NCI-H2171 treated with DMSO at 0.1 percent for 48 hours (cell line): ENCODE measurements around the gene RAP2B.

Experiments used
- DNase-seq: peaks from one replicate; lab custom pipeline; 2025; lab: John Stamatoyannopoulos, UW

The RAP2B gene

DNA sequence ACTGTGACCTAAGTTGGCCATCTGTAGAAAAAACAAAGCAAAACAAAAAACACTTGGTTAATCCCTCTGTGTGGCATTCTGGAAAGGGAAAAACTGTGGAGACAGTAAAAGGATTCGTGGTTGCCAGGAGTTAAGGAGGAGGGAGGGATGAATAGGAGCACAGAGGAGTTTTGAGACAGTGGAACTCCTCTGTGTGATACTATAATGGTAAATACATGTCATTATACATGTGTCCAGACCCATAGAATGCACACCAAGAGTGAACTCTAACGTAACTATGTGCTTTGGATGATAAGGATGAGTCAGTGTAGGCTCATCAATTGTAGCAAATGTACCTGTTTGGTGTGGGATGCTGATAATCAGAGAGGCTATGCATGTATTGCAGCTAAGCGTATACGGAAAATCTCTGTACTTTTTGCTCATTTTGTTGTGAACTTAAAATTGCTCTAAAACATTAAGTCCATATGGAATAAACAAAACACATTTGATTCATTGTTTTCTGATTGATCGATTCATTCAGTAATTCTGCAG is 33.4 kb downstream of the RAP2B start:
- no peak for DNase-seq

DNA sequence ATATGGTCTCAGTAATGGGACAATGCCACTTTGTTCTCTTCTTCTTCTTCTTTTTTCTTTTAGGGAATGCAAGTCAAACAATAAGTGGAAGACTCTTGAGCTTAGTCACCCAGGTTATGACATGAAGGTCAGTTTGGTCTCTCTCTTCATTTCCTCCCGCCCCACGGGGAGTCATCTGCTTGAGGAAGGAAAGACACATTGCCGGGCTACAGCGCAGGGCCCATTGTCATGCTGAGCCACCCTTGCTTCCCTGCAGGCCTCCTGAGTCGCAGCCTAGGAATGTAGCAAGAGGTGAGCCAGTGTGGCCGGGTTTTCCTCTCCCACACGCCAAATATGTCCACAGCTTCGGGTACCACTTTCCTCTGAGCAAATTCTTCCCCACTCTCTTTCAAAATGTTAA is 47.6 kb downstream of the RAP2B start:
- no peak for DNase-seq

DNA sequence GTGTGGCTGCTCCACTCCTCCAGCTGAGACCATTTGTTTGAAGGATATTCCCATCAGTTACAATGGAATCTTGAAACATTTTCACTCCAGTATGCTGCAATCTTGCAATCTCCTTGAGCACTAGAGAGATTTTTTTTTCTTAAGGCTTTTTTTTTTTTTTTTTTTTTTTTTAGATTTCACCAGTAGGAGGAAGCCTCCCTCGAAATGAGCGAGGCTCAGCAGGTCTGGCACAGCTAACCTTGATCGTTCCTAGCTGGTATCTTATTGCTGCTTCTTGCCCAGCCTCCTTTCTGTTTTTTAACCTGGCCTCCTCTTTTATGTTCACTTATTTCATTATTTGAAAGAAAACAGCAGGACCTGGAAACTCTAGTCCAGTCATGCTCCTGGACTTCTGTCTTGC is 48.1 kb downstream of the RAP2B start:
- DNase-seq: no peak

DNA sequence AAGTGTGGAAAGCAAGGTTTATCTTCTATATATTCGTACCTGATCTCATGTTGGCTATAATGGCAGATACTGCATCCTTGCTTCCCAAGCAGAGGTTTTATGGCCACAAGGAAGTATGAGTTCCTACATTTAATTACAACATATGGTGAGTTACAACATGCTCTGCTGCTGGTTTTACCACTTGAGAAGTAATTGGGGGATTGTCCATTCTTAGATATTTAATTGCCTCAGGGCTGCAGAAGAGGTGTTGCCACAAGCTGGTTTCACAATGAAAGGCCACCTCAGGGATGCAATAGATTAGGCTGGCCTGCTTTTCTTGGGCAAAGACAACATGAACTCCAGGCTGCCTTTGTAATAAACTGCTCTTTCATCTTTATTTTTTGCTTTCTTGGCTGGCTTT is 48.6 kb downstream of the RAP2B start:
- DNase-seq: no peak

DNA sequence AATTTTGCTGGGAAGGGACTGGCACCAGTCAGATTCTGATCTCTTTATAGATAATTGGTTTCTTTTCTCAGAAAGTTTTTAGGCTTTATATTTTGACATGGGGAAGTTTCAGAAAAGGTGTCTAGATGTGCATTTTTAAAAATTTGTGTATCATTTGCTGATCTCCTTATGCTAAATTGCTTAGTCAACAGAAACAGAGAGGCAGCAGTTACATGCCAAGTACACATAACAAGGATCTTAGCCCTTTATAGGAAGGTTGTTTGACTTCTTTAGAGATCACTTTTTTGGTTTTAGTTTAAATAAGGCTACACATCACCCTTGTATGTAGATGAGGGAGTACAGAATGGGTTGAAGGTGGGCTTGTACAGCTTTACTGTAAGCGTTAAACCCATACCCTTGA is 53.5 kb downstream of the RAP2B start:
- no peak for DNase-seq

DNA sequence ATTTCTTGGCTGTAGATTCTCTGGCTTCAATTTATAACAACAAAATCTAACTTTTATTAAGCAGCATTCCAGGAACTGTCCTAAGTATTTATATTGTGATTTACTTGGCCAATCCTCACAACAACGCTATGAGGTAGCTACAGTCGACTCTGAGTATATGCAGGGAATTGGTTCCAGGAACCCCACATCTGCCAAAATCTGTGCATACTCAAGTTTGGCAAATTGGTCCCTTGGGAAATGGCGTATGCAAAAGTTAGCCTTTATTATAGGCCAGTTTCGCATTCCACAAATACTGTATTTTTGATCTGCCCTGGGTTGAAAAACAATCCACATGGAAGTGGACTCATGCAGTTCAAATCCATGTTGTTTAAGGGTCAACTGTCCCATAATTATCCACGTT is 53.9 kb downstream of the RAP2B start:
- DNase-seq: no peak

DNA sequence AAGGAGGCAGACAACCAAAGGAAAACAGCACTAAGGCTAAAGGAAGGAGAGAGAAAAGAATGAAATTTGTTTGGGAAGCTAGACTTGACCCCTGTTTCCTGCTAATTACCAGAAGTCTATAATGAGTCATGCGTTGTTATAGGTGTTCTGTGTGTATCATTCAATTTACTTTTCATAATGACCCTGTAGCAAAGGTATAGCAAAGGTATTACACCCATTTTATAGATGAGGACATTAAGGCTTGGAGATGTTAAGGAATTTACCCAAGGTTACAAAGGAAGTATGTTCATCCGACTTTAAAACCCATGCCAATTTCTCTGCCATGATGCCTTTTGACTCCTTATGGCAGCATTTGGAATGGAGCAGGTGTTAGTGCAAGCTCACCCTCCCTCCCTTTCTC is 54.9 kb downstream of the RAP2B start:
- no peak for DNase-seq

DNA sequence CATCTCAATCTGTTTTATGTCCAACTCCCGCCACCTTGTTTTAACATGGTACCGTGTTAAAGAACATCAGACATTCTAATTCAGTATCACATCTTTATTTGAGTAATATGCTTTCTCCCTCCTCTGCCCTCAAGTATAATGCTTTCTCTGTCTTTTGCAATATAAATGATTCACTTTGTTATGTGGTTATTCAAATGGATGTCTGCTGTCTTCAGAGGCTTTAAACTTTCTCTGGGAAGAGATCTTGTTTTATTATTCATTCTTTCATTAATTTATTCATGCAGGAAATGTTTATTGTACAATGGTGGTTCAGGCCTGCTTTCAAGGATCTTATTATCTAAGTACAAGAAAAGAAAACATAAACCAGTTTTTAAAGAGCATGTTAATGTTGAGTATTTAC is 57.1 kb downstream of the RAP2B start:
- no peak for DNase-seq
